ENCODE measurements around the gene TRMT1. TPM values are rescaled to one million over a fixed set of nuclear protein-coding genes. Genes with fewer than 3 reads are reported as not detected.

TRMT1 gene
- total and polyA plus RNA-seq, 2 of the 8 experiments (the other 6 are each of a cell fraction or from before 2014, with no cell fraction given), result 77.4 to 99.3 TPM

DNA sequence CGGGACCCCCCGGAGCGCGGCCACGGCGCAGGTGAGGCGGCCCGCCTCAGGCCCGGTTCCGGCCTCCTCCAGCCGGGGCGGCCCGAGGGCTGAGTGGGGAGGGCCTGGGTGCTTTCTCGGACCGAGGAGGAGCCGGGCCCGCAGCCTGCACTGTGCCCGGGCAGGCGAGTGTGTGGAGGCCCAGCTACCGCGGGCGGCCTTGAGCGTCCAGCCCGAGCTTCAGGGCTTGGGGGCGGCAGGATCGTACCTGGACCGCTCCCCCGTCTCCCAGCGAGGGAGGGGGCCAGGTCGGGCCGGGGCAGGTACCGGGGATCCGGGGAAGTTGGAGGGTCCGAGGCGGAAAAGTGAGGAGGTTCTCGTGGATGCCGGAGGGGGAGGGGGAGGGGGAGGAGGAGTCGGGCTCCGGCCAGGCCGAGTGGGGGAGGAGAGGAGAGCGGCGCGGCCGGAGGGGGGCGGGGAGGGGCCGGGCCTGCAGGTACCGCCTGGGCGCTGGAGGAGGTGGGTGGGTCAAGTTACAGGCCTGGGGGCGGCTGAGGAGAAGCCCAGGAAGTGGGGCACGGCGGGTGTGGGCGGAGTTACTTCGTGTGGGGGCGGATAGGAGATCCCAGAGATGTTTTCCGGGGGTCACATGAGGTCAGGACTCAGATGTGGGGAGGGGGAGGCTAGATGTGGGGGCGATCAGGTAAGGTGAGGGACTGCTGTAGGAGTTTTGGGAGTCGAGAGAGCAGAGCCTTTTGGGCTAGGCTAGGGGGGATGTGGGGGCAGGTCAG lies 2.1 kb upstream of the TRMT1 start:
- WGBS, 2 experiments (ENCODE audit: extremely low coverage in 1 of 2, insufficient coverage in 1 of 2, insufficient read length in 1 of 2, insufficient replicate concordance in 2 of 2, low coverage in 1 of 2, low lambda C conversion rate in 2 of 2, missing lambda C conversion rate in 1 of 2), result 2% methylated on average over 25 of the region's 57 CpGs; no CpG with 5 or more reads in 1 of the 2 experiments
- H3K4me1 ChIP-seq (replicated peaks in 1 of 4; ENCODE audit: control insufficient read depth in 3 of 4, insufficient read depth in 4 of 4, low read length in 3 of 4), result peaks cover 14 to 36% (median 26%) of the 10 kb centered on the region in 4 experiments
- FAIRE-seq, result no peak
- TF ChIP-seq, protein P1, sequence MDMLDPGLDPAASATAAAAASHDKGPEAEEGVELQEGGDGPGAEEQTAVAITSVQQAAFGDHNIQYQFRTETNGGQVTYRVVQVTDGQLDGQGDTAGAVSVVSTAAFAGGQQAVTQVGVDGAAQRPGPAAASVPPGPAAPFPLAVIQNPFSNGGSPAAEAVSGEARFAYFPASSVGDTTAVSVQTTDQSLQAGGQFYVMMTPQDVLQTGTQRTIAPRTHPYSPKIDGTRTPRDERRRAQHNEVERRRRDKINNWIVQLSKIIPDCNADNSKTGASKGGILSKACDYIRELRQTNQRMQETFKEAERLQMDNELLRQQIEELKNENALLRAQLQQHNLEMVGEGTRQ (IDR thresholded peaks at IDR 0.05; ENCODE audit: low read length), result no peak; the same call in 1 of the 2 replicates
- no peak for TF ChIP-seq HDAC2 (IDR thresholded peaks at IDR 0.05; ENCODE audit: borderline replicate concordance in 1 of 2, low read depth in 2 of 2, low read length in 2 of 2)
- TF ChIP-seq GTF2F1 (IDR thresholded peaks at IDR 0.05; ENCODE audit: borderline replicate concordance, low read depth, low read length), result no peak
- TF ChIP-seq POLR2A (IDR thresholded peaks at IDR 0.05; ENCODE audit: control extremely low read depth in 1 of 2, low read depth in 2 of 2, low read length in 2 of 2), result peak; percentile 62 to 64; a peak in 2 of 3 replicates
- no peak for TF ChIP-seq SIRT6 (IDR thresholded peaks at IDR 0.05; ENCODE audit: low read length)
- TF ChIP-seq PHF8 (conservative IDR thresholded peaks at IDR 0.05; ENCODE audit: low read depth, low read length), result peak; percentile 43
- 0 out of 4 replicates have a peak, but pooled peaks of 1 of the 2 experiments have one; percentile 67 for TF ChIP-seq SIN3A (conservative IDR thresholded peaks at IDR 0.05 in 1 of 2, IDR thresholded peaks at IDR 0.05 in 1 of 2; ENCODE audit: low read depth in 1 of 2, low read length in 2 of 2)
- peak; percentile 34; the same call in 1 of the 2 replicates for TF ChIP-seq KDM5A (IDR thresholded peaks at IDR 0.05; ENCODE audit: low read length)
- peak; percentile 42; the same call in 1 of the 2 replicates for TF ChIP-seq RBBP5 (IDR thresholded peaks at IDR 0.05; ENCODE audit: borderline replicate concordance, low read depth, low read length)

More for the DNA sequence above, 2.1 kb upstream of the TRMT1 start:
- Histone ChIP-seq H3K23me2 (ENCODE audit: low read depth, low read length) (peaks cover 8% of the 10 kb centered on the region; the same call in 1 of the 2 replicates), H2BK20ac (ENCODE audit: low read length) (no peak overlapping the region), H2BK120ac (replicated peaks; ENCODE audit: low read depth, low read length) (no peak overlapping the region), H3K4ac (replicated peaks; ENCODE audit: insufficient read length, low read depth, low read length) (peak overlapping the region; percentile 94), H3K4me3 (ENCODE audit: extremely low read depth in 1 of 4, insufficient read depth in 2 of 4, low read depth in 3 of 4, low read length in 4 of 4) (peak overlapping the region; percentile 76 to 100 (median 84)), H3K79me1 (ENCODE audit: low read depth, low read length) (peaks cover 36% of the 10 kb centered on the region), H4K20me1 (replicated peaks in 1 of 2; ENCODE audit: control insufficient read depth in 1 of 2, insufficient read depth in 2 of 2, low read length in 2 of 2) (peaks cover 44 to 45% of the 10 kb centered on the region in 2 experiments), H3K9me3 (ENCODE audit: insufficient read depth in 2 of 2, low read depth in 1 of 2, low read length in 1 of 2) (no peaks in the 10 kb centered on the region), H4K5ac (ENCODE audit: insufficient read length, low read depth, low read length) (peak overlapping the region; percentile 85), H2BK15ac (ENCODE audit: low read length) (peak overlapping the region; percentile 61; the same call in 1 of the 2 replicates), H3K79me2 (ENCODE audit: control insufficient read depth in 1 of 2, insufficient read depth in 2 of 2, low read length in 2 of 2) (peaks cover 52 to 68% of the 10 kb centered on the region in 2 experiments), H4K8ac (ENCODE audit: extremely low read depth, insufficient read depth, low read length) (peak overlapping the region; percentile 98; the same call in 1 of the 2 replicates), H3K36me3 (ENCODE audit: control insufficient read depth in 2 of 4, insufficient read depth in 4 of 4, low read length in 3 of 4) (peaks cover 0 to 12% (median 9%) of the 10 kb centered on the region in 4 experiments; a peak in 6 of 8 replicates), H3K27ac (ENCODE audit: low read depth, low read length) (peak overlapping the region; percentile 97), H2BK12ac (ENCODE audit: low read depth, low read length) (peak overlapping the region; percentile 97; the same call in 1 of the 2 replicates), H3K56ac (replicated peaks; ENCODE audit: insufficient read length, low read depth, low read length) (peak overlapping the region; percentile 98), H3K14ac (ENCODE audit: insufficient read length) (peak overlapping the region; percentile 6), H2AFZ (ENCODE audit: low read length) (no peak overlapping the region), H3K18ac (ENCODE audit: extremely low read depth, low read length) (peak overlapping the region; percentile 95), H4K91ac (replicated peaks; ENCODE audit: insufficient read length, low read length) (peak overlapping the region; percentile 97), H3K4me2 (ENCODE audit: insufficient read depth in 1 of 2, low read depth in 2 of 2, low read length in 2 of 2) (peak overlapping the region; percentile 70 to 81), H3K9ac (replicated peaks in 1 of 4; ENCODE audit: extremely low read depth in 1 of 4, low read depth in 3 of 4, low read length in 3 of 4) (peak overlapping the region; percentile 82 to 99 (median 94)), H3K27me3 (replicated peaks in 1 of 4; ENCODE audit: control insufficient read depth in 3 of 4, extremely low read depth in 1 of 4, insufficient read depth in 3 of 4, low read length in 3 of 4) (no peaks in the 10 kb centered on the region), H2AK5ac (ENCODE audit: low read depth, low read length) (0 out of 2 replicates have a peak overlapping the region, but pooled peaks have one; percentile 55), H2BK5ac (ENCODE audit: low read depth, low read length) (peak overlapping the region; percentile 99), H3K23ac (ENCODE audit: insufficient read length) (no peak overlapping the region)
- peak; percentile 78 to 92 for DNase-seq (ENCODE audit: low read depth in 1 of 2, low spot score in 2 of 2)
- ChIA-PET CTCF (ENCODE audit: partially characterized antibody) (interaction anchor here (0.9 to 2.8 kb wide), 5 partner anchors 9 to 153 kb away, joined by 3 to 7 read pairs (median 4); no protein-coding TSS in a partner anchor), POLR2A (ENCODE audit: partially characterized antibody) (interaction anchor here (0.6 to 19.5 kb wide), 20 partner anchors 14 to 247 kb away, joined by 3 to 228 read pairs (median 4); partner anchors contain the start of genes GADD45GIP1, GCDH, IER2 and LYL1)

All from H1 (cell line).